Adipocyte (in vitro differentiated cells): ENCODE results near the gene JSRP1.

Experiments
- DNase-seq: peaks from one replicate; pipeline ENCODE4 v3.0.0-alpha.2; 2015; ENCODE audit warnings: low read depth
- H3K27me3 ChIP-seq: replicated peaks from 2 replicates; pipeline ENCODE4 v1.7.0; 2013; ENCODE audit warnings: mild to moderate bottlenecking, low read length, moderate library complexity; ENCODE audit not compliant: control insufficient read depth, insufficient read depth
- H3K36me3 ChIP-seq: 2 replicates; pipeline ENCODE4 v1.7.0; 2013; ENCODE audit warnings: low read length, mild to moderate bottlenecking, moderate library complexity; ENCODE audit not compliant: control insufficient read depth, insufficient read depth, severe bottlenecking
- H3K4me1 ChIP-seq: 2 replicates; pipeline ENCODE4 v1.7.0; 2013; ENCODE audit warnings: mild to moderate bottlenecking, low read length, moderate library complexity; ENCODE audit not compliant: control insufficient read depth, insufficient read depth
- H3K4me3 ChIP-seq: 2 replicates; pipeline ENCODE4 v1.7.0; 2013; ENCODE audit warnings: mild to moderate bottlenecking, low read length, moderate library complexity
- H3K9ac ChIP-seq: 2 replicates; pipeline ENCODE4 v1.7.0; 2013; ENCODE audit warnings: mild to moderate bottlenecking, low read length, moderate library complexity
- H3K9me3 ChIP-seq: 2 replicates; pipeline ENCODE4 v1.7.0; 2013; ENCODE audit warnings: mild to moderate bottlenecking, low read length, moderate library complexity; ENCODE audit not compliant: control insufficient read depth

Gene JSRP1

GRCh38 chr19:2280633-2281264, 24.5 kb upstream of the JSRP1 start:
- H3K4me1 ChIP-seq: peaks cover 8% of the 10 kb centered on the region
- no peak overlapping the region for H3K9ac ChIP-seq
- no peak overlapping the region for H3K4me3 ChIP-seq
- H3K27me3 ChIP-seq: no peaks in the 10 kb centered on the region
- no peak for DNase-seq
- H3K9me3 ChIP-seq: no peaks in the 10 kb centered on the region
- no peaks in the 10 kb centered on the region for H3K36me3 ChIP-seq

GRCh38 chr19:2278459-2279158, 22.4 kb upstream of the JSRP1 start:
- no peak for DNase-seq

DNA sequence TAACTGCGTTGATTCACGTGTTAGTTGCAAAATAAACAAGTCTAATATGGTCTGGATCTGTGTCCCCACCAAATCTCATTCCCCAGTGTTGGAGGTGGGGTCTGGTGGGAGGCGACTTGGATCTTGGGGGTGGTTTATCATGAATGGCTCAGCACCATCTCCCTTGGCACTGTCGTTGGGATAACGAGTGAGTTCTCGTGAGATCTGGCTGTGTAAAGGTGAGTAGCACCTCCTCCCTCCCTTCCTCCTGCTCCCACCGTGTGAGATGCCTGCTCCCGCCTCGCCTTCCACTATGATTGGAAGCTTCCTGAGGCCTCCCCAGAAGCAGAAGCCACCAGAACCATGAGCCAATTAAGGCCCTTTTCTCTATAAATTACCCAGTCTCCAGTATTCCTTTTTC, 20.9 kb upstream of the JSRP1 start:
- Histone ChIP-seq H3K9ac (no peak overlapping the region), H3K27me3 (no peaks in the 10 kb centered on the region), H3K36me3 (peaks cover 17% of the 10 kb centered on the region), H3K4me3 (no peak overlapping the region), H3K9me3 (no peaks in the 10 kb centered on the region), H3K4me1 (peaks cover 34% of the 10 kb centered on the region)
- DNase-seq: no peak

More at GRCh38 chr19:2278459-2279158, 22.4 kb upstream of the JSRP1 start:
- H3K4me1 ChIP-seq: peaks cover 24% of the 10 kb centered on the region
- H3K36me3 ChIP-seq: peaks cover 9% of the 10 kb centered on the region
- no peaks in the 10 kb centered on the region for H3K27me3 ChIP-seq
- H3K4me3 ChIP-seq: no peak overlapping the region
- H3K9me3 ChIP-seq: no peaks in the 10 kb centered on the region
- no peak overlapping the region for H3K9ac ChIP-seq

- H3K9ac ChIP-seq: no peak overlapping the region
- peaks cover 33% of the 10 kb centered on the region for H3K4me1 ChIP-seq
- DNase-seq: no peak
- H3K9me3 ChIP-seq: no peaks in the 10 kb centered on the region
- H3K4me3 ChIP-seq: no peak overlapping the region
- H3K27me3 ChIP-seq: no peaks in the 10 kb centered on the region
- H3K36me3 ChIP-seq: peaks cover 21% of the 10 kb centered on the region
Measured at GRCh38 chr19:2276429-2276986, 20.3 kb upstream of the JSRP1 start.

DNA sequence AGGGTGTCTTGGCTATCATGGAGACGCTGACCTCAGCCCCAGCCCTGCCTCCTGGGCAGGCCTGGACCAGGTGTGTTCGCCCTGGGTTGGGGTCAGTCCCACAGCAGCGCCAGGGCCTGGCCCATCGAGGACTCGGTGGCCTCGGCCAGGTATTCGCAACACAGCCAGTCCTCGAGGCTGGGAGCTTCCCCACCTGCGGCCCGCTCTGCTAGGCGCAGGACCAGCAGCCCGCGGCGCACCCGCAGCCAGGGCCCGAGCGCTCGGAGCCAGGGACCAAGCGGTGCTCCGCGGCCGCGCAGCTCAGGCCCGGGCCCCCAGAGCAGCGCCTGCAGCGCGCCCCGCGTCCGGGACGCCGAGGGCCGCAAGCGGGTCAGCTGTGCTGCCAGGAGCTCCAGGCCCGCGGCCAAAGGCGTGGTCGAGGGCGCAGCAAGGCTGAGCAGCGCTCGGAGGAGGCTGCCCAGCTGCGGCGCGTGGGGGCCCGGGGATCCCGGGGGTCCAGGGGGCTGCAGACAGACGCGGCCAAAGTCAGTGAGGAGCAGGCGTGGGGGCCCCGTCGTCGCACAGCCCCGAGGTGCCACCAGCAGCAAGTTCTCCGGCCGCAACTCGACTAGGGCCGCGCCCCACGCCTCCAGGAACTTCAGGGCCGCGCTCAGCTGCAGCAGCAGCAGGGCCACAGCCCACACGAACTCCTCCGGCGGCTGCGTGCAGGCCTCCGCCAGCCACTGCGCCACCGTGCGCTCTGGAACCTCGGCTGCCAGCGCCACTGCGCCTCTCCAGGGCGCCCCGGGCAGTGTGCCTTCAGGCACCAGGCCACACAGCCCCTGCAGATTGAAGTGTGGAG, 19.6 kb upstream of the JSRP1 start:
- H3K27me3 ChIP-seq: no peaks in the 10 kb centered on the region
- H3K36me3 ChIP-seq: peaks cover 24% of the 10 kb centered on the region
- H3K9ac ChIP-seq: peak overlapping the region; percentile 43
- H3K4me1 ChIP-seq: peaks cover 34% of the 10 kb centered on the region
- H3K9me3 ChIP-seq: no peaks in the 10 kb centered on the region
- H3K4me3 ChIP-seq: peak overlapping the region; percentile 32
- no peak for DNase-seq

GRCh38 chr19:2274931-2275535, 18.8 kb upstream of the JSRP1 start:
- Histone ChIP-seq H3K36me3 (peaks cover 24% of the 10 kb centered on the region), H3K9me3 (no peaks in the 10 kb centered on the region), H3K9ac (peak overlapping the region; percentile 43), H3K4me1 (peaks cover 34% of the 10 kb centered on the region), H3K4me3 (peak overlapping the region; percentile 32), H3K27me3 (no peaks in the 10 kb centered on the region)
- peak; percentile 78 for DNase-seq

DNA sequence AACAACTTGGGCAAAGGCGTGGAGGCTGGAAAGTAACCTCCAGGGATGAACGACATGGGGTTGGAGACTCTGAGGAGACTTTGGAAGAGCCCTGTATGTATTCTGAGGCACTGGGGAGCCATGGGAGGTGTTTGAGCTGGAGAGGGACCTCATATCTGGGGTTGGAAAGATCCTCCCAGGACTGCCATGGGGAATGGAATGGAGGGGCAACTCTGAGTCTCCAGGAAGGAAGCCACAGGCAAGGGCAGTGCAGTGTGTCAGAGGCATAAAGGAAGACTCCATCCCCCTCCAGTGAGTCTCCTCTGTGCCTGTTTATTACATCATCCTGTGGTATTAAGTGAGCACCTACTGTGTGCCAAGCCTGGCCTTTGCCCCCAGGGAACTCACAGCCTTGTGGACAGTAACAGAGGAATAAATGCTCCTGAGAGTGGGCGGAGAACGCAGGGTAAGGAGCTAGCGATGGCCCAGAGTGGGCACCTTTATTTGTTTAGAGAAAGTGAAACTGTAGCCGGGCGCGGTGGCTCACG, 18.0 kb upstream of the JSRP1 start:
- H3K4me1 ChIP-seq: peaks cover 34% of the 10 kb centered on the region
- H3K9ac ChIP-seq: peak overlapping the region; percentile 99
- no peak for DNase-seq
- no peaks in the 10 kb centered on the region for H3K9me3 ChIP-seq
- H3K36me3 ChIP-seq: peaks cover 24% of the 10 kb centered on the region
- no peaks in the 10 kb centered on the region for H3K27me3 ChIP-seq
- H3K4me3 ChIP-seq: peak overlapping the region; percentile 91

GRCh38 chr19:2273356-2274184, 17.4 kb upstream of the JSRP1 start:
- Histone ChIP-seq H3K9me3 (no peaks in the 10 kb centered on the region), H3K4me3 (peak overlapping the region; percentile 91), H3K4me1 (peaks cover 37% of the 10 kb centered on the region), H3K9ac (peak overlapping the region; percentile 99), H3K27me3 (no peaks in the 10 kb centered on the region), H3K36me3 (peaks cover 24% of the 10 kb centered on the region)
- peak; percentile 82 for DNase-seq

DNA sequence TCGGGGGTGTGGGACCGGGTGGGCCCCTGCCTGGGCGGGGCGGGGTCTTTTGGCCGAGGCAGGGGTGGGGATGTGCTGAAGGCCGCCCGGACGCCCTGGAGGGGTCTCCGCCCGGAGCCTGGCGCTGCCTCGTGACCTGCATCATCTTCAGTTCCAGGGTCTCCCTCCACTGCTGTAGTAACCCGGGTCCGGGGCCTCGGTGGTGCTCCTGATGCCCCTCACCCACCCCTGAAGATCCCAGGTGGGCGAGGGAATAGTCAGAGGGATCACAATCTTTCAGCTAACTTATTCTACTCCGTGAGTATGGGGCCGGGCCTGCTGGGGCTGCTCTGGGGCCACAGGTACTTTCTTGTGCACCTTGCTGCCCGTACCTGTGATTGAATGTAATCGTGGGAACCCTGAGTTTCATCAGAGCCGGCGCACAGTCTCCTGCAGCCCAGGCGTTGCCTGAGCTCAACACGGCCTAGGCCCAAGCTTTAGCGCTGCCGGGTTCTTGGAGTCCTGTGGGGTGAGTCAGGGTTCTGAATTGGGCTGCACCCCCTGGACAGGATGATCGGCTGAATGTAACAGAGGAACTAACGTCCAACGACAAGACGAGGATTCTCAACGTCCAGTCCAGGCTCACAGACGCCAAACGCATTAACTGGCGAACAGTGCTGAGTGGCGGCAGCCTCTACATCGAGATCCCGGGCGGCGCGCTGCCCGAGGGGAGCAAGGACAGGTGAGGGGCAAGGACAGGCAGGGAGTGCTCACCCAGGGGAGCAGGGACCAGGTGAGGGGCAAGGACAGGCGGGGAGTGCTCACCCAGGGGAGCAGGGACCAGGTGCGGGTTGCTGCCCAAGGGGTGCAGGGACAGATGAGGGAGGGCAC, 15.3 kb upstream of the JSRP1 start:
- Histone ChIP-seq H3K9ac (peak overlapping the region; percentile 99), H3K27me3 (no peaks in the 10 kb centered on the region), H3K36me3 (peaks cover 24% of the 10 kb centered on the region), H3K4me3 (peak overlapping the region; percentile 91), H3K9me3 (no peaks in the 10 kb centered on the region), H3K4me1 (peaks cover 50% of the 10 kb centered on the region)
- DNase-seq: peak; percentile 72
